ENCODE data around the gene TGFBRAP1. TPM values are rescaled to one million over a fixed set of nuclear protein-coding genes. Genes with fewer than 3 reads are reported as not detected.
A peak's percentile ranks its signal among the peaks of the same experiment; 100 is the strongest.

The TGFBRAP1 gene
- total and polyA plus RNA-seq, 9 of the 15 experiments (the other 6 are each of a cell fraction or from before 2014, with no cell fraction given), result 3.7 to 18.0 (median 11.0) TPM

DNA sequence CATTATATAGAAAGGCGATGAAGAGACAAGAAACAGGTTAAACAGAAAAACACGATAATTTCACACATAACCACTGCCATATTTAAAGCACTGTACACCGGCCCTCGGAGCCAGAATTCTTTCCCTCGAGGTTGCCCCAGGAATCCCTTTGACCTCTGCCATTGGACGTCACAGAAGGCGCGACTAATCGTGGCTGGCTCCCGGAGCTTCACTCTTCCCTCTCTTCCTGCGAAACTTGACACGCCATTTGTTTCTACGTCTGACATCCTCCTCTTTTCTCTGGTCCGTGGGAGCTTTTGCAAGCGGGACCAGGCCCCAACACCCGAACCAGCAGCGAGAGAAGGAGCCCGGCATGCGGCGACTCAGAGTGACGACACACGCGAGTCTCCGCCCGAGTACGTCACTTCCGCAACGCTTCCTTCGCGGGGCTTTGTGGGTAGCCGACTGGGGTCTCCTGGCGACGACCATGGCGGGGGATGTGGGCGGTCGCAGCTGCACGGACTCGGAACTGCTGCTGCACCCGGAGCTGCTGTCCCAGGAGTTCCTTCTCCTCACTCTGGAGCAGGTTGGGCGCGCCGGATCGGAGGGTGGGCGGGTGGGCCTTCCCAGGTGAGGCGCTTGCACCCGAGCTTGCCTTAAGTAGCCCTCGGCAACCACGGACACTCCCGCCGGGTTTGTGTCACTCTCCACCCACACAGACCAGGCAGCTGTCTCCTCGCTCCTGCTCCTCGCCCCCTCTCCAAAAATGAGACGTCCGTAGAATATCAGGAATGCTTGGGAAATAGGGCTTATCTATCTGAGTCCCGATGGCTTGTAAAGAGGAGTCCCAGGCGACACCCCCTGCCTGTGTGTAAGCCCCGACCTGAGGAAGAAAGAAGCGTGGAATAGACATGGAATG lies 7.8 kb upstream of the TGFBRAP1 start, which contains the start of gene C2orf49 (continued):
- 0 out of 2 replicates have a peak, but pooled peaks have one; percentile 14 for TF ChIP-seq MEF2D (tag; conservative IDR thresholded peaks at IDR 0.05; ENCODE audit: low read depth)
- TF ChIP-seq ZNF133 (CRISPR knock-in tag; IDR thresholded peaks at IDR 0.05), result no peak
- TF ChIP-seq HOXB6 (CRISPR knock-in tag; IDR thresholded peaks at IDR 0.05; ENCODE audit: borderline replicate concordance), result no peak
- no peak for TF ChIP-seq ZNF696 (CRISPR knock-in tag; conservative IDR thresholded peaks at IDR 0.05)
- TF ChIP-seq, protein P1, sequence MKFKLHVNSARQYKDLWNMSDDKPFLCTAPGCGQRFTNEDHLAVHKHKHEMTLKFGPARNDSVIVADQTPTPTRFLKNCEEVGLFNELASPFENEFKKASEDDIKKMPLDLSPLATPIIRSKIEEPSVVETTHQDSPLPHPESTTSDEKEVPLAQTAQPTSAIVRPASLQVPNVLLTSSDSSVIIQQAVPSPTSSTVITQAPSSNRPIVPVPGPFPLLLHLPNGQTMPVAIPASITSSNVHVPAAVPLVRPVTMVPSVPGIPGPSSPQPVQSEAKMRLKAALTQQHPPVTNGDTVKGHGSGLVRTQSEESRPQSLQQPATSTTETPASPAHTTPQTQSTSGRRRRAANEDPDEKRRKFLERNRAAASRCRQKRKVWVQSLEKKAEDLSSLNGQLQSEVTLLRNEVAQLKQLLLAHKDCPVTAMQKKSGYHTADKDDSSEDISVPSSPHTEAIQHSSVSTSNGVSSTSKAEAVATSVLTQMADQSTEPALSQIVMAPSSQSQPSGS (CRISPR knock-in tag; IDR thresholded peaks at IDR 0.05), result no peak
- peak; percentile 60 for TF ChIP-seq SAP30 (IDR thresholded peaks at IDR 0.05; ENCODE audit: borderline replicate concordance, insufficient read depth, low read depth, low read length, poor library complexity, severe bottlenecking)
- TF ChIP-seq HNRNPK (IDR thresholded peaks at IDR 0.05; ENCODE audit: low read depth, low read length, poor library complexity, severe bottlenecking), result no peak
- no peak for TF ChIP-seq SMAD1 (IDR thresholded peaks at IDR 0.05; ENCODE audit: low read depth, low read length, partially characterized antibody)
- no peak for TF ChIP-seq POU5F1 (IDR thresholded peaks at IDR 0.05; ENCODE audit: borderline replicate concordance, low read depth, low read length, partially characterized antibody)
- no peak for TF ChIP-seq RUNX1 (IDR thresholded peaks at IDR 0.05; ENCODE audit: low read depth)
- TF ChIP-seq NFE2 (IDR thresholded peaks at IDR 0.05; ENCODE audit: low read depth), result no peak
- no peak for TF ChIP-seq CBX8 (IDR thresholded peaks at IDR 0.05; ENCODE audit: borderline replicate concordance, extremely low read depth, low read depth, low read length, poor library complexity, severe bottlenecking)
- 0 out of 2 replicates have a peak, but pooled peaks have one; percentile 62 for TF ChIP-seq ZNF224 (CRISPR knock-in tag; IDR thresholded peaks at IDR 0.05)
- TF ChIP-seq, protein P2, sequence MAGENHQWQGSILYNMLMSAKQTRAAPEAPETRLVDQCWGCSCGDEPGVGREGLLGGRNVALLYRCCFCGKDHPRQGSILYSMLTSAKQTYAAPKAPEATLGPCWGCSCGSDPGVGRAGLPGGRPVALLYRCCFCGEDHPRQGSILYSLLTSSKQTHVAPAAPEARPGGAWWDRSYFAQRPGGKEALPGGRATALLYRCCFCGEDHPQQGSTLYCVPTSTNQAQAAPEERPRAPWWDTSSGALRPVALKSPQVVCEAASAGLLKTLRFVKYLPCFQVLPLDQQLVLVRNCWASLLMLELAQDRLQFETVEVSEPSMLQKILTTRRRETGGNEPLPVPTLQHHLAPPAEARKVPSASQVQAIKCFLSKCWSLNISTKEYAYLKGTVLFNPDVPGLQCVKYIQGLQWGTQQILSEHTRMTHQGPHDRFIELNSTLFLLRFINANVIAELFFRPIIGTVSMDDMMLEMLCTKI (IDR thresholded peaks at IDR 0.05; ENCODE audit: partially characterized antibody), result no peak
- TF ChIP-seq NFIX (CRISPR knock-in tag; IDR thresholded peaks at IDR 0.05; ENCODE audit: low read depth), result no peak
- TF ChIP-seq CBX3 (IDR thresholded peaks at IDR 0.05; ENCODE audit: borderline replicate concordance in 1 of 2, low read length in 2 of 2), result no peak
- TF ChIP-seq, protein P3, sequence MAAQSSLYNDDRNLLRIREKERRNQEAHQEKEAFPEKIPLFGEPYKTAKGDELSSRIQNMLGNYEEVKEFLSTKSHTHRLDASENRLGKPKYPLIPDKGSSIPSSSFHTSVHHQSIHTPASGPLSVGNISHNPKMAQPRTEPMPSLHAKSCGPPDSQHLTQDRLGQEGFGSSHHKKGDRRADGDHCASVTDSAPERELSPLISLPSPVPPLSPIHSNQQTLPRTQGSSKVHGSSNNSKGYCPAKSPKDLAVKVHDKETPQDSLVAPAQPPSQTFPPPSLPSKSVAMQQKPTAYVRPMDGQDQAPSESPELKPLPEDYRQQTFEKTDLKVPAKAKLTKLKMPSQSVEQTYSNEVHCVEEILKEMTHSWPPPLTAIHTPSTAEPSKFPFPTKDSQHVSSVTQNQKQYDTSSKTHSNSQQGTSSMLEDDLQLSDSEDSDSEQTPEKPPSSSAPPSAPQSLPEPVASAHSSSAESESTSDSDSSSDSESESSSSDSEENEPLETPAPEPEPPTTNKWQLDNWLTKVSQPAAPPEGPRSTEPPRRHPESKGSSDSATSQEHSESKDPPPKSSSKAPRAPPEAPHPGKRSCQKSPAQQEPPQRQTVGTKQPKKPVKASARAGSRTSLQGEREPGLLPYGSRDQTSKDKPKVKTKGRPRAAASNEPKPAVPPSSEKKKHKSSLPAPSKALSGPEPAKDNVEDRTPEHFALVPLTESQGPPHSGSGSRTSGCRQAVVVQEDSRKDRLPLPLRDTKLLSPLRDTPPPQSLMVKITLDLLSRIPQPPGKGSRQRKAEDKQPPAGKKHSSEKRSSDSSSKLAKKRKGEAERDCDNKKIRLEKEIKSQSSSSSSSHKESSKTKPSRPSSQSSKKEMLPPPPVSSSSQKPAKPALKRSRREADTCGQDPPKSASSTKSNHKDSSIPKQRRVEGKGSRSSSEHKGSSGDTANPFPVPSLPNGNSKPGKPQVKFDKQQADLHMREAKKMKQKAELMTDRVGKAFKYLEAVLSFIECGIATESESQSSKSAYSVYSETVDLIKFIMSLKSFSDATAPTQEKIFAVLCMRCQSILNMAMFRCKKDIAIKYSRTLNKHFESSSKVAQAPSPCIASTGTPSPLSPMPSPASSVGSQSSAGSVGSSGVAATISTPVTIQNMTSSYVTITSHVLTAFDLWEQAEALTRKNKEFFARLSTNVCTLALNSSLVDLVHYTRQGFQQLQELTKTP (IDR thresholded peaks at IDR 0.05; ENCODE audit: low read depth in 1 of 2, partially characterized antibody in 2 of 2), result peak; percentile 85 to 89
- TF ChIP-seq ELF1 (tag; IDR thresholded peaks at IDR 0.05), result peak; percentile 24; the same call in 1 of the 2 replicates
- TF ChIP-seq ZC3H4 (CRISPR knock-in tag; IDR thresholded peaks at IDR 0.05; ENCODE audit: borderline replicate concordance), result no peak
